ENCODE results near the gene IGF1.
A peak's percentile ranks its signal among the peaks of the same experiment; 100 is the strongest.

IGF1 gene

DNA sequence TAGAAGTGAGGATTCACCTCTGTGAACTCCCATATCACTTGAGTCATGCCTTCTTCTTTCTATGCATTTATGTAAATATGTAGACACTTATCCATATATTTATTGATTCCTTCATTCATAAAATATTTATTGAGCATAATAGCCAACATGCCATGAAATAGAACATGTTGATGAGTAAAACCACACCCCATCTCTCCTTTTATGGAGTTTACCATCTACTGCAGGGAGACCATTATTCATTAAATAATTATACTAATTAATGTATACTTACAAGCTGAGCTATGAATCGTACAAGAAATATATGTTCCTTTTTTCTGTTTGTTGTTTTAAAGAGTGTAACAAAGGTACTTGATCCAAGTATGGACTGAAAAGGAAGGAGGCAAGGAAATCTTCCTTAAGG is 17.4 kb upstream of the IGF1 start:
- no peak for DNase-seq (ENCODE audit: low read depth in 2 of 3, low spot score in 2 of 3)

DNA sequence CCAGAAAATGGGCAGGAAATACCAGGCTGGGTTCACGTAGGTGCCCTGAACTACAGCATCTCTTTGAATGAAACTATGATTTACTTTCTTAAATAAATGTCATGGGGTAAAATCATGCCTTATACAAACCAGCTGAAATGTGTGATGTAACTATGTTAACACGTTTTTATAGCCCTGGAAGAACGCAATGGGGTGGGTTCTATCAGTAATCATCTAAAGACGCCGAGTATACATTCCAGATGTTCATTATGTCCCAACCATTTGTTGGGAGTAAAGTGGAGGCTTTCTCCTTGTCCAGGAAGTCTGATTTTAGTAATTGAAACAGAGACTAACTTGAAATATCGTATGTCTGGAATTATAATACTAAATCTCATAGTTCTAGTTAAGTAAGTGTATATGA is 16.2 kb upstream of the IGF1 start:
- no peak for DNase-seq (ENCODE audit: low read depth in 2 of 3, low spot score in 2 of 3)

DNA sequence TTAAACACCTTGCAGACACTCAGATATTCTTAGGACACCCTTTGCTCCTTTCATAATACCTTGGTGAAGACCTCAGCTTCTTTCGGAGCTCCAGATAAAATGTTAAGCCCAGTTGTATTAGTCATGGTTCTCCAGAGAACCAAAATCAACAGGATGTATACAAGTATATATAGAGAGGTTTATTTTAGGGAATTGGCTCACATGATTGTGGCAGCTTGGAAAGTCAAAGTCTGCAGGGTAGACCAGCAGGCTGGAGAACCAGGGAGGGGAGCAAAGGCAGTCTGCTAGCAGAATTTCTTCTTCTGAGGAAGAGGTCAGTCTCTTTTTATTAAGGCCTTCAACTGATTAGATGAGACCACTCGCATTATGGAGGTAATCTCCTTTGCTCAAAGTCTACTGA is 6.9 kb upstream of the IGF1 start:
- DNase-seq (ENCODE audit: low read depth in 2 of 3, low spot score in 2 of 3): no peak

DNA sequence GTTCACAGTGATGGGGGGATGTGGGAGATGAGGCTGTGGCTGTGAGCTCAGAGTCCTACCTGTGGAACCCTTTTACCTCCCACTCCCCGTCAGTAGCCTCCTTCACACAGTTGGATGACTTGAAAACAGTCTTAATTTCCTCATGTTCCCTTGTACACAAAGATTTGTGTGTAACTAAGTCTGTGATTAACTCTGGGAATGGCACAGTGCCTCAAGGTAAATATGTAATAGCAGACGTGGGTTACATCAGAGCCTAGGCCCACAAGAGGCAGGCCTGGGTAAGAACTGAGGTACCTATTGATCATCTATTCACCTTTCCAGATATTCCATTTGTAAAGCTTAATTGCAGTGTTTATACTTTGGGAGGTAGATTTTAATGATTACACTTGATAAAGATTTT is 5.8 kb upstream of the IGF1 start:
- no peak for DNase-seq (ENCODE audit: low read depth in 2 of 3, low spot score in 2 of 3)

DNA sequence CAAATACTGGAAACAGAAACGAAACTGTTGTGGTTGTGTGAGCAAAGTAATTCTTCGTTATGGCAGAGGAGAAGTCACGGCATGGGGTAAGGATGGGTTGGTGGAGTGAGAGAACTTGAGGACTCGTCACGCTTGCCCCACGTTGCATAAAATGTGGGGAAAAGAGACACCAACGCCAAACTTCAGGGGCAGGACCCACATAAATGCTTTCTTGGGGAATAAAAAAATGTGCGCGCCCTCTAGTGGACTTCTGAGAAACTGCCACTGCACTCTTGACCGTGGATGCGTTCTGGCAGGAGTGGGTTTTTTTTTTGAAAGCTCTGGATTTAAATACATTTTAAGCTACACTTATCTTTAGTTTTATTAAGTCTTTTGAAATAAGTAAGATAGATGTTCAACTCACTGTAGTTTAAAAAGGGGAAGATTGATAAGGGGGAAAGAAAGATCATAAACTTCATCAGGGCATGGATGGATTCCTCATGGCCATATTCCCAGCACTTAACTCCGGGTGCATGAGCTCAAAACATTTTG is 4.1 kb upstream of the IGF1 start:
- DNase-seq (ENCODE audit: low read depth in 2 of 3, low spot score in 2 of 3): peak in 2 of 3 experiments; percentile 36 to 40

DNA sequence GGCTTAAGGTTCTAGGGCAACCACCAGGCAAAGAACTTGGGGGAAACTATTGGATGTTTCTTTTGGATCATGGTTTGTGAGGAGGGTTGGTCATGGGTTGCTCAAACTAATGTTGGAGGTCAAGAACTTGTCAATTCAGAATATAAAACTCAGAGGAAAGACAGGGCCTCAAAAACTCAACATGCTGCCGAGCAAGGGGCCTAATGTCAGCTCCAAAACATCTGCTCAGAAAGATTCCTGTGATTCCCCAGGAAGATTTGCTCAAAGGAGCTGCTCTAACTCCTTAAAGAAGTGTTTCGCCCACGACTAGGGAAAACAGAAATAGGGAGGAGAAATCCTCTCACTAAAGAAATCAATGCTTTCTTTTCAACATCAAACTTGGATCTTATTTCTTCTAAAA is 3.7 kb upstream of the IGF1 start:
- DNase-seq (ENCODE audit: low read depth in 2 of 3, low spot score in 2 of 3): no peak

DNA sequence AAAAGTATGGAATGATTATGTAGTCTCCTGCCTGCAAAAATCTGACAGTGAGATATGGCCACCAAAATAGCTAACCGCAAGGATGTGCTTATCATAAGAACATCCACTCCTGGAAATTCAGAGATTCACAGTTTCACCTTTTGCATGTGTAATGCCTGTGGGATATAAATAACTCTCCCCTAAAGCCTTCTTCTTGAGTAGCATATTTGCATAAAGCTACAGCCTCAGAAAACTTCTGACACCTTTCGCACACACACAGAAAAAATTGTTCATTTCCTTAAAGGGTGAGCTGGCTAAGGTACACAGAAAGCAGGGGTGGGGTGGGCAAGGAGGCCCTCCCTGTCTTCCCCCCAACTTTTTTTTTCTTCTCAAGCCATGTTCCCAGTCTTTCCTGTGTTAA is 3.1 kb upstream of the IGF1 start:
- no peak for DNase-seq (ENCODE audit: low read depth in 2 of 3, low spot score in 2 of 3)

DNA sequence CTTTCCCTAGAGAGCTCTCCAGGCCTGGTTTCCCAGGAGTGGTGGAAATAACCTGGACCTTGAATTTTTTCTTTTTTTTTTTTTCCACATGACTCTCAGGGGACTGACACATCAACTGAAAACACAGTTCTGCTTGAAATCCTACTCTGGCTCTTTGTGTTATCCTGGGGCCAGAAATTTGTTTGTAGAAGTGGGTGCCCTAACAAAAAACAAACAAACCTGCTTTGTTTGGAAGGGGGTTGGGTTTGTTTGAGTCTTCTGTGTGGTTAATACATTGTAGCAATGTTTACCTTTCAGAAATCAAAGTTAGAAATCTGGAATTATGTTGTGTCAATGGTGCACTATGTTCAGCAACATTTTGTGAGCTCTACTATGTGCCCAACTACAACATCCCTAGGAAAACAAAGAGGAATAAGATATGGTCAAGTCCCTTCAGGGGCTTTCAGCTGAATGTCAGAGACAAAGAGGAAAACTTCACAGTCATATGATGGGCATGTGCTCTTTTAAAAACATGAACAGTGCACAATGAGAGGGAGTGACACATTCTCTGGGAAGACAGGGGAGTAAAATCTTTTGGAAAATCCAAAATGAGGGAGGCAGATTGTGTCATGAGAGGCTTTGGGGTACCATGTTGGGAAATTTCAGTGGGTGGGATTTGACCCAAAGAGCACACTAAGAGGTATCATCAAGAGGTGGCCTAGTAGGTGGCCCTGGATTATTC is 1.5 kb upstream of the IGF1 start:
- no peak for DNase-seq (ENCODE audit: low read depth in 2 of 3, low spot score in 2 of 3)

DNA sequence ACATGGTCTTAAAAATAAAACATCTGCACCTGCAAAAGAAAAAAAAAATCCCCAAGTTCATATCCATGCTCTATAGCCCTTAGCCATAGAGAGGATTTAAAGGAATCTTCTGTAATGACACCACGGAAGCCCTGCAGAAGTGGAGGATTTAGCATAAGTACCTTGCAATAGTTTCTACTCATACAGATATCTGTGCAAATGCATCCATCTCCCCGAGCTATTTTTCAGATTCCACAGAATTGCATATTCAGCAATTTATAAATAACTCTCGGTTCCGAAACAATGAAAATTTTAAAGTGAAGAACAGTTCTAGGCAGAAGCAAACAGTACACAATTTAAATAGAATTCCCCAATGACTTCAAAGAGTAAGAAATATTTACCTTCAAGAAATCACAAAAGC is 424 bp downstream of the IGF1 start:
- DNase-seq (ENCODE audit: low read depth in 2 of 3, low spot score in 2 of 3): no peak

DNA sequence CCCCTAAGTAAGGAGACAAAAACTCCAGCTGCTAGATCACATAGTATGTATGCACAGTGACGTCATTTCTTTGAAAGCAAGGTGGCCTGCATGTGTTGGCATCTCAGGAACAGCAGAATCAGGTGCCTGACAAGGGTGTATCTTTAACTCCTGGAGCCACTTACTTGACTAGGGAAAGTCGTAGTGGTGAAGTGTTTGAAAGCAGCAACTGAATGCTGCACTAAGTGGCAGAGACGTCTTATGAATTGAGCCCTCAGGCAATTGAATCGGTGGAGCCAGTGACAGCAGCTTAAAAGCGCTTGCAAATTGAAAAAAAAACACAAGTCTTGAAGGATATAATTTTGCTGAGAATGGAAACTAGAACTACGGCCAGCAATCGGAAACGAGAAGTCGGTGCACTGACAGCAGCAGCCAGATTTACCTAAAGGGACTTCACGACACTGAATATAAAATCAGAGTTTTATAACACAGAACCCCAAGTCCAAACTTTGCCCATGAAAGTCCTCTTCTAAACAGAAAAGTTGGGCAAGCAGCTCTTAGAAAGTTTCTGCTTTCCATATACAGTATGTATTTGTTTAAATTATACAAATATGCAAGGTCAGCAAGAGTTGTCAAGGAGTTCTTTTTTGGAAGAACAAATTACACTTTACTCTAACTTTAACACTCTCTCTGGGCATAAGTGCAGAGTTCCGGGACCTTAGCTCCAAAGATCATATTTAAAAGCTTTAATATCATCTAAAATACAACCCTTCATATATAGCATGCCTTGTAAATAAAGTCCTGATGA is 1.1 kb downstream of the IGF1 start:
- DNase-seq (ENCODE audit: low read depth in 2 of 3, low spot score in 2 of 3): no peak

DNA sequence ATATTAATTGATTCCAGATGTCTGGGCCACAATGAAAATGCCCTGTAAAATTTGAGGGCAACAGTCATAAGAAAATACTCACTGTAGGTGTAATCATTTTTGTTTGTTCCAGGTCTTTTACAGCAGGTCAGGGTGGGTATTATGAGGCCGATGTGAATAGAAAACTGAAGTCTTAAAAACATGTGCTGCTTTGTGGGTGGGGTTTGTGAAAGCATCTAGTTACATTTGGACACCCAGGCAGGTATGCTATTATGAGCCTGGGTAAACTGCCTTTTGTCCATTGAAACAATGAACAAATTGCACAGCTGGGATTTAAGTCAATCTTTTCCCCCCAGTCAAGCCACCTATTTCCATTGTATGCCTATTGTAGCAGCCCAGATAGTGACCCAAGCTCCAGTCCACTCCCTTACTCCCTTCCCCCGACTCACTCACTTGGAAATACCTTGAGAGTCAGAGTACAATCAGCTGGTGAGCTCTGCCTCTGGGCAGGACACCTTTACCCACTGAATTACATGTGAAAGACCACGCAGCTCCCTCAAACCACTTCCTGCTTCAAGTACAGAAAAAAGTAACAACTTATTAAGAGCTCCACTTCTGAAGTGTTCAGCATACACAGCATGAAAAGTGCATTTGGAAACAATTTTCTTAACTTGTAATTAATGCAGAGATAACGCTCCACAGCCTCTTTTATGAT is 1.8 kb downstream of the IGF1 start:
- no peak for DNase-seq (ENCODE audit: low read depth in 2 of 3, low spot score in 2 of 3)

DNA sequence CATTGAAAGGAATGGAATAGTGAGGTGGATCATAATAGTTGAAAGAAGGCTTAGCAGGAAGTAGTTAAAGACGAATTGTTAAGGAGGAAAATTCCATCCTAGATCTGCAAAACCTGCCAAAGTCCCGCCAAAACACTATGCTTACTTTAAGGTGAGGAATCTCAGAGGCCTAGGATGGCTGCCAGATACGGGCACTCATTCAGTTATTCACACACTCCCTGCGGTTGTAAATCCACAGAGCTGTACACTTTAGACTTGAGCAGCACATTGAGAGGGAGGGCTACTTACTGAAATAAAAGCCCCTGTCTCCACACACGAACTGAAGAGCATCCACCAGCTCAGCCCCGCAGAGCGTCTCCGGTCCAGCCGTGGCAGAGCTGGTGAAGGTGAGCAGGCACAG is 5.0 kb downstream of the IGF1 start:
- no peak for DNase-seq (ENCODE audit: low read depth in 2 of 3, low spot score in 2 of 3)

DNA sequence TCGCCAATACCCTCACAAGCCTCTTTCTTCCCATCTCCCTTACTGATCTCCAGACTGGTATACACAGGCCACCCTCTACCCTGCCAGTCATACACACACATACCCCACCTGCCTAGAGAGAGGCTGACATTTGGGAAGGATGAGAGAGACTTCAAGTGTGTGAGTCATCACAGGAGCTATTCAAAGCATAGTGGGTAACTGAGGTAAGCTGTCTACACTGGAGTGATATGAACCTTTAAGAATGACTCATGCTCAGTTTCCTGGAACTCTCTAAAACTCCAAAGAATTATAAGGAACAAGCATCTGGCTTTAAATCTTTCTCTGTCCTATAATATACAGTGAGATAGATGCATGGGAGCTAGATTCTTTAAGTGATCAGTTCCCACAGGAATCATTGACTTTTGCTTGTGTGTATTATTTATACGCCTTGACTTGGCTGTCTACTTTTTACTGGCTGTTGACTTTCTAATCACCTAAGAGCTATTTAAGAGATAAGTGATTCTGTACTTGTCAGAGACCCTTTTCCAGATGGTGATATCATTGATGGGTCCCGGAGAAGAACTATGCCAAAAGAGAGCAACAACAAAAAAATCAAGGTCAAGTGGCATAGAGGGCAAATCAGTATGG is 5.8 kb downstream of the IGF1 start:
- no peak for DNase-seq (ENCODE audit: low read depth in 2 of 3, low spot score in 2 of 3)

DNA sequence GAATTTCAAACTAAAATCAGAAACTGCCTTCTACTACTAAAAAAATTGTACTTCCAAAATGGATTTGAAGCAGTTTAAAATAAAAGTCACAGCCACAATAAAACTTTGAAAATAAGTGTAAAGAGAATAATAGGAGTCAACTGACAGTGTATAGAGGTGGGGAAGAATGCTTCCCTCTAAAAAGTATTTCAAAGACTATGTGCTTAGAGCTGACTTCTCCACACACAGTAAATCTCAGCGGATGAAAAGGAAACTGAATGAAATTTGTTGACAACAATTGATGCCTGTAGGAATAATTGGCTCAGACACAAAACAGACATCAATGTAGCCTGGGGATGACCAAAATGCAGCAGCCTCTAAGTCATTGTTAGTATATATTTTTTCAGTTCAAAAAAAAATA is 7.9 kb downstream of the IGF1 start:
- no peak for DNase-seq (ENCODE audit: low read depth in 2 of 3, low spot score in 2 of 3)

DNA sequence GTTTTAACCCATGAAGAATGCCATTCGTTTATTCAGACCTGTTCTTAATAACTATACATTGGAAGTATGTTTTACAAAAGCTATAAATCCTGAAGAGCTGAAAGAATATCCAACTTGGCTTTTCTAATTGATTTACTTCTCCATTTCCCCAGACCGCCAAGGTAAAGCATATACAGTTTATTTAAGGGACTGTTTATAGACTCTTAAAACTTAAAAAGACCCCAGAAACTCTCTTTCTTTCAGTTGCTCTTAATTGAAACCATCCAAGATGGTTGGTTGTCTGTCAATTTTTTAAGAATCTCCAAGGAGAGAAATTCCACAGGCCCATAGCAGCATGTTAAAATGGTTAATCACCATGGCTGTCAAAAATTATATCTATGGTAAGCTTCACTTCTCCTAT is 8.8 kb downstream of the IGF1 start:
- no peak for DNase-seq (ENCODE audit: low read depth in 2 of 3, low spot score in 2 of 3)

DNA sequence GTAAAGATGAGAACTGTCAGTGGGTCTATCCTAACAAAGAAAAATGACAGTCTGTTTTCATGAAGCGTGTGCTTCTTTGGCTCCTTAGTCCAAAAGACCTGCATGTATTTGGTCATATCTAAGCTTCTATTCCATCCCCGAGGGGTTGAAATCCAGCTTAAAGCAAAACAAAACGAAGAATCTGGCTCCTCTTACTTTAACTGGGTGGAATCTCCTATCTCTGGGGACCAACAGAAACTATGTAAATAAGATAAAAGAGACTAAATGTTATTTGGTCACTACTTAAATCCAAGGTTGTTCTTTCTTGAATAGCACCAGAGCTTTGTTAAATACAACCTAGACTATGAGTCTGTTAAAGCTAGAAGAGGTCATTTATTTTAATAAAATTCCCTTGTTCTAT is 9.4 kb downstream of the IGF1 start:
- DNase-seq (ENCODE audit: low read depth in 2 of 3, low spot score in 2 of 3): no peak

DNA sequence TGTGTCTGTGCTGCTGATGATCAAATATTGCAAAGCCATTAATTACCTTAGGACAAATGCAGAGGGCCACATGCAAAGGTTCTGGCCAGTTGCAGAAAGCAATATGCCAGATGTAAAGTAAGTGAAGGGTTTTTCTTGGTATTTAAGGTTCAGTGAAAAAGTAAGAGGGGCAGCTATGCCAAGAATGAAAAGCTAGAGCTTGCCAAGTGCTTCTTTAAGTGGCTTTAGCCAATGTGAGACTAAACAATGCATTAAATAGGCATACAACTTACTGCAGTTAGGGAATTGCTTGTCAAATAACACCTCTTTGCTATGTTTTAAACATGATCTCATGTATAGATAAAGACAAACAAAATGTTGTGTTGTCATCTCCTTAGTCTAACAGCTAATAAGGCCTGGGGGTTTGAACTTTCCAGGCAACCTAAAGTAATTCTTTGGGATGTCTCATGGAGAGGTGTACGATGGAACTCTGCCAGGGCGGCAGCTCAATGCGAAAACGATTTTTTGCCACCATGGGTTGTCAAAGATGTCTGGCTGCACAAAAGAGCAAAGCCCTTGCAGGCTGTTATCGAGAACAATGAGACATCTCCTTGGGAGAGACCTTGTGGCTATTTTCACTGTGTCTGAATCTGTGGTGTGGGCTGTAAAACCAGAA is 12.0 kb downstream of the IGF1 start:
- no peak for DNase-seq (ENCODE audit: low read depth in 2 of 3, low spot score in 2 of 3)

DNA sequence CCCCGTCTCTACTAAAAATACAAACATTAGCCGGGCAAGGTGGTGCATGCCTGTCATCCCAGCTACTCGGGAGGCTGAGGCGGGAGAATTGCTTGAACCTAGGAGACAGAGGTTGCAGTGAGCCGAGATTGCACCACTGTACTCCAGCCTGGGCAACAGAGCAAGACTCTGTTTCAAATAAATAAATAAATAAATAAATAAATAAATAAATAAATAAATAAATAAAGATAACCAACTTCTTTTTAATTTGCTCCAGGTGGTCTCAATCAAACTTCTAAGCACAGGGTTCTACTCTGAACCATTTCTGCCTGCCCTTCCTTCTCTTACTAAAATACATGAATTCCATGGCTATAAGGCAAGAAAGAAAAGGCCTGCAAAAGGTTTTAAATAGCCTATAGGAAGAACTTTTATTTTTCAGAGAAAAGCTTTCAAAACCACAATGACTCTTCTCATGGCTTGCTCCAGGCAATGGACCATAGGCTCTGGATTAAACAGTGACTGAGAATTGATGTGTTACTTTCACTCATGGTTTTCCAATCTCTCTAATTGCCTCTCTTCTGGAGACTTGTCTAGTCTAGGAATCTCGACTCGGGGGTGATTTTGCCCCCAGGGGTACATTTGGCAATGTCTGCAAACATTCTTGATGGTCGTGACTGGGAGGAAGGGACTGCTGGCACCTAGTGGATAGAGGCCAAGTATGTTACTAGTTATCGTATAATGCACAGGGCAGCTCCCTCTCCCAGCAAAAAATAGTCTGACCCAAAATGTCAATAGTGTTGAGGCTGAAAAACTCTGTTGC is 14.4 kb downstream of the IGF1 start:
- DNase-seq (ENCODE audit: low read depth in 2 of 3, low spot score in 2 of 3): no peak

DNA sequence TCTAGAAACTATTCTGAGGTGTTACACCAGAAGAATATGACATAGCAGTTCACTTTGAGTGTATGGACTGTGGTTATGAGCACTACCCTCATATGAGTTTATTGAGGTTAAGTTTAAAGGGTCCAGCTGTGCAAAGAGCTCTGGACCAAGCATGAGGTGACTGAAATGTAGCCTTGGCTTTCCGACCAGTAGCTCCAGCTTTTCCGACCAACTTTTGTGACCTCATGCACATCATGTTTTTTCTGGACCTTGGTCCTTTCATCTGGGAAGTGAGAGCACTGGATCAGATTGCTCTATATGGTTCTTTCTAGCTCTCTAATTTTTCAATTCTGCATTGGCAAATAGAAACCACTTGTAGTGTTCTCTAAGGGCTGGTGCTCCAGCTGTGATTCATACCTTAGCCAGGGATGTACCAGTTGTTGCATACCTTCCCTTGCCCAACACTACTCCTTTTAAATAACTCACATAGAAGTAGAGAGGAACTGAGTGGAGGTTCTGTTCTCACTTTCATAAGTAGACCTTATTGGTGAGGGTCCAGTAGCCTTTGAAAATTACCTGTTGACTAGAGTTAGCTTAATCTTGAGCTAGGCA is 16.6 kb downstream of the IGF1 start:
- DNase-seq (ENCODE audit: low read depth in 2 of 3, low spot score in 2 of 3): no peak
